Left renal pelvis (tissue), 4 donors: Measurements from ENCODE around the gene OR2T34. TPM values are rescaled to one million over a fixed set of nuclear protein-coding genes. Genes with fewer than 3 reads are reported as not detected.
"Not testable (repeated sequence)": the region's sequence is repeated elsewhere in the genome, so short reads cannot be mapped to it uniquely, and the experiment has no call there.

Experiments used
- DNase-seq, 4 donors: peaks; one replicate each; pipeline ENCODE4 v3.0.0-alpha.2; 2013; ENCODE audit warnings: low read depth in 4 of 4, low spot score in 3 of 4
- polyA plus RNA-seq, 4 donors: library from polyadenylated mRNA; unstranded; fragments of 120-200 nt; gene quantifications; one replicate each; pipeline ENCODE4 v1.2.1, GENCODE V29; 2013; ENCODE audit not compliant: insufficient read length in 4 of 4

OR2T34 gene
- polyA plus RNA-seq, 4 donors = not detected

DNA sequence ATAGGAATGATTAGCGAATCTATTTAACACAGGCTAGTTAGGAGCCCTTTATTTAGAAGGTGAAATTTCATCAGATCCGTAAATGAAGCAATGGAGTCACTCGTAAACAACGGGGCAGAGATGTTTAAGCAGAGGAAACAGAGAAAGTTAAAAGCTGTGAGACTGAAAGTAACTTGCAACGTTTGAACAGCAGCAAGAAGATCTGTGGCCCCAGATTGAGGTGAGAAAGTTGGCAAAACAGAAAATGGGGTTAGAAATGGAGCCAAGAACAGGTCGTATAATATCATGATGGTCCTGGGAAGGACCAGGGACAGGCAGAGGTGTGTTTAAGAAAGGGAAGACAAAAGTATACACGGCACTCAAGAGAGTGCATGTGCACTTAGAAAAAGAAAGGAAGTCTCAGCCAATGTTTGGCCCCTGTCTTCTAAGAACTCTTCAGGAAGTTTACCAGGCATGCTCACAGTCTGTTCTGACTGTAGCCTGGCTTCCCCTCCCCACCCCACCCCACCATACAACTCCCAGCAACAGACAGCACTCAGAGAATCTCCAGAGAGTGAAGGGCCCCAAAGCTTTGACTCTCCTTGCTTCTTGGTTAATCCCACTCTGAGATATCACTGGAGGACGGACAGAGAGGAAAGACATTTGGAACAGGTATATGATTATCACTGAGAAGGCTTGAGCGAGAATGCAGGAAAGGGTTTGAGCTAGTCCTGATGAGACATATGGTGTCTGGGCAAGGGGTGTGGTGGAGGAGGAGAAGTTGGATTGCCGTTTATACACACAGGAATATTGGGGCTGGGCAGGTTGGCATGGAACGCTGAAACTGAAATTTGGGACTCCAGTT lies 8.8 kb downstream of the OR2T34 start:
- DNase-seq = not testable (repeated sequence)

DNA sequence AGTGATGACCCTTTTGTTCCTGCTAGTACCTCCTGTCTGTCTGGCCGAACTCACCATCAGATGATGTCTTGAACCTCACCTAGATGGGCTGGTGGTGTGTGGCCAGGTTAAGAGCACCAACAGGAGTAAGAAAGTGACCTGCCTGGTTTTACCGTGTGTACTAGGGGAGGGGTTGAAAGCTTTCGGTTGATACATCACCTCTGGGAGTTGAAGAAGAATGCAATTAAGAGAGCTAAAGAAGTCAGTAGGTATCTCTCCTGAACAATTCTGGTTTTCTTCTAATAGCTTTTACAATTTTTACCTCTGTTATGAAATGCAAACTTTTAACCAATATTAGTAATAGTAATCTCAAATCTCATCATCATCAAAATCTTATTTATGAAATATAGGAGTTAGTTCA lies 11.9 kb downstream of the OR2T34 start, which contains the start of gene OR2T29:
Gene OR2T29 (minus strand): TSS at position 101 of the 400 bp plus-strand sequence. CDS start 3,281 bp downstream, outside the sequence.
- DNase-seq = not testable (repeated sequence)

DNA sequence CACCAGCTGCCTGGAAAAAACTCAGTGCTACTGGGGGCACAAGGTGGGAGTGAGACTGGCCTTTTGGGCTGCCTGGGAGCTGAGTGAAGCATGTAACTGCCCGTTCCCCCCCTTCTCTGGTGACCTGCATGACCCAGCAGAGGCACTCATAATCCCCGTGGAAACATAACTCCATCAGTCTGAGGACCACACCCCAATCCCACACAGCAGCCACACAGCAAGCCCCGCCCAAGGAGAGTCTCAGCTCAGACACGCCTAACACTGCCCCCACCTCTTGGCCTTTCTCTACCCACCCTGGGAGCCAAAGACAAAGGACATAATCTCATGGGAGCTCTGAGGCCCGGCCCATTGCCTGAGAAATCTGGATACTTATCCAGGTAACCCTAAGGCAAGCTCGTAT lies 23.5 kb downstream of the OR2T34 start:
- not testable (repeated sequence) for DNase-seq

GRCh38 chr1:248547383-248547782 lies 27.2 kb downstream of the OR2T34 start:
- DNase-seq = not testable (repeated sequence)

DNA sequence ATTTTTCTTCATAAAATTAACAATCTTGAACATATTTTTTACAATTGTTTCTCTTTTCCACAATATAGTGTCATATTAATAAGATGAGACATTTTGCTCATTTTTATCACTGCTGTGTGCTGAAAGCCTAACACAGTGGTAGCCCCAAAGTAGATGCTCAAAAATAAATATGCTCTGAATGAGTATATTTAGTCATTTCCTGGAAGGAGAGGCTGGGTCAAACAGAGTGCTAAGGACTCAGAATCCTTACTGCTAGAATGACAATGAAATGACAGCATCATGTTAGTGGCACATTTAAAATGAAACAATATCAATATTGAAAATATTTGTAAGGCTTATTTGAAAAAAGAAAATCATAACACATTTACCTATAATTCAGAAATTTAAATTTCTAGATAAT lies 37.1 kb downstream of the OR2T34 start:
- DNase-seq = not testable (repeated sequence)

Other genes starting within 250 kb of the OR2T34 start
- gene OR14C36, start 226.0 kb downstream of the OR2T34 start, polyA plus RNA-seq = not detected
- gene OR2T4, start 213.1 kb downstream of the OR2T34 start, polyA plus RNA-seq = not detected
- under 1 TPM in 2 of 4 donors, not detected in 2; 0.11 TPM for gene OR2T6, start 199.0 kb downstream of the OR2T34 start, polyA plus RNA-seq
- gene OR2T1, start 171.7 kb downstream of the OR2T34 start, polyA plus RNA-seq = not detected
- not detected for gene OR2T2, start 129.1 kb downstream of the OR2T34 start, polyA plus RNA-seq
- gene OR2T3, start 101.4 kb downstream of the OR2T34 start, polyA plus RNA-seq = not detected
- gene OR2T5, start 86.2 kb downstream of the OR2T34 start, polyA plus RNA-seq = not detected
- gene OR2G6, start 66.7 kb downstream of the OR2T34 start, polyA plus RNA-seq = under 1 TPM in 1 of 4 donors, not detected in 3; 0.08 TPM
- gene OR2T29, start 12.0 kb downstream of the OR2T34 start, polyA plus RNA-seq = not detected
- gene OR2T10, start 22.9 kb upstream of the OR2T34 start, polyA plus RNA-seq = under 1 TPM in 2 of 4 donors, not detected in 2; 0.14 to 0.34 TPM
- not detected for gene OR2T11, start 60.3 kb upstream of the OR2T34 start, polyA plus RNA-seq
- gene OR2T35, start 70.5 kb upstream of the OR2T34 start, polyA plus RNA-seq = not detected
- gene OR2T27, start 80.8 kb upstream of the OR2T34 start, polyA plus RNA-seq = not detected
- not detected for gene OR14I1, start 128.0 kb upstream of the OR2T34 start, polyA plus RNA-seq
- not detected for gene LYPD8, start 181.0 kb upstream of the OR2T34 start, polyA plus RNA-seq